ENCODE data around the gene ERC1.
"Not testable (repeated sequence)": the region's sequence is repeated elsewhere in the genome, so short reads cannot be mapped to it uniquely, and the experiment has no call there.

The ERC1 gene

DNA sequence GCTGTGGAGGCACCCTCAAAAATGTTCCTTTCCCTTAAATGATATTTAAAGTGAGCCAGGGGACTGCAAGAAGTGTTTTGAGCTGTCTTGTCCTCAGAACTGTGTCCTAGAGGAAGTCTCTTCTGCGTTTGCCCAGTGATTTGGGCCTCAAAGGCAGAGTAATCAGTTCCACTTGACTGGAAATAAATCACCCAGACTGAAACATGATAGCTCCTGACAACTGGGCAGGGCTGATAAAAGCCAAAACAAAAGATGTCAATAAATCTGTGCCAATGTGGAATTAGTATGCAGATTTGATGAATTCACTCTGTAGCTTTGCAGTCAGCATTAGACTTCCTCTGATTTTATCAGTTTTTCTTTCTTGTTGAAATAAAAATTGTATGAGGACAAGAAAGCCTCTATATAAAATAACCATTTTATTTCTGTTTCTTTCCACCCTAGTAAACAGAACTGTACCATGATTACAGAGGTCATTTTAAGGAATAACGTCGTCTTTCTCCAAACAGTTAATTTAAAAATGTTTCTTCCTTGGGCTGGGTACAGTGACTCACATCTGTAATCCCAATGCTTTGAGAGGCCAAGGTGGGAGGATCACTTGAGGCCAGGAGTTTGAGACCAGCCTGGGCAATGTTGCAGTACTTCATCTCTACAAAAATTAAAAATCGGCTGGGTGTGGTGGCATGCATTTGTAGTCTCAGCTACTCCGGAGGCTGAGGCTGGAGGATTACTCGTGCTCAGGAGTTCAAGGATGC, 180.8 kb downstream of the ERC1 start:
- Mint-ChIP-seq H3K4me3 (no peak overlapping the region), H3K27me3 (no peaks in the 10 kb centered on the region), H3K36me3 (peaks cover 18 to 23% of the 10 kb centered on the region in 2 donors), H3K27ac (no peak overlapping the region), H3K9me3 (no peaks in the 10 kb centered on the region), H3K4me1 (peaks cover 0 to 2% of the 10 kb centered on the region in 2 donors)
- DNase-seq: no peak
- ATAC-seq (replicated peaks): no peak

DNA sequence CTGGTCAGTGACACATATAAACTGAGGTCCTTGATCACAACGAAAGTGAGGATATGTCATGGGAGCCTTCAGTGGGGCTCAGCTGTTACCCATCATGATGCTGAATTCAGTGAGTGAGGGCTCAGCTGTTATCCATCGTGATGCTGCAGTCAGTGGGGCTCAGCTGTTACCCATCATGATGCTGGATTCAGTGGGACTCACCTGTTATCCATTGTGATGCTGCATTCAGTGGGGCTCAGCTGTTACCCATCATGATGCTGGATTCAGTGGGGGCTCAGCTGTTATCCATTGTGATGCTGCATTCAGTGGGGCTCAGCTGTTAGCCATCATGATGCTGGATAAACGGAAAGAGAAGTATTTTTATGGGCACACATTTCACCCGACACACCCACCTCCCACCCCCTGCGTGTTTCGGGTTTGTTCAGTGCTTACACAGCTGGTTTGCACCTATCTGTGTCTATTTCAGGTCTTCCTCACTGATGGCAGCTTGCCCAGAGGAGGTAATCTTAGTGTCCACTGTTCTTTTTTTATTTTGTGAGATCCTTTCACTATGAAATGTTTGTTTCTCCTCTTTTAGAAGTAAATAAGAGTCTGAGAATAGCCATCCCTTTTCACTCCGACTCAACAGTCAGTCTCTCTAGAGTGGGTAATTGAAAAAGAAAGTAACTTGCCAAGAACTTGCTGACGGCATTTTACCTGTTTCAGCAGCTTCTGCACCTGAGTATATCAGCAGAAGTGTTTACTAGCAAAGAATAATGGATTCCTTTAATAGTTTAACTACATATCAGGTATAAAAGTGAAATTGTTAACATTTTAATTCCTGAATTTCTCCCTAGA, 183.0 kb downstream of the ERC1 start:
- Mint-ChIP-seq H3K9me3 (no peaks in the 10 kb centered on the region), H3K27me3 (no peaks in the 10 kb centered on the region), H3K4me1 (peaks cover 0 to 2% of the 10 kb centered on the region in 2 donors), H3K36me3 (peaks cover 20 to 26% of the 10 kb centered on the region in 2 donors), H3K4me3 (no peak overlapping the region), H3K27ac (no peak overlapping the region)
- DNase-seq (no peak), ATAC-seq (replicated peaks) (no peak)

DNA sequence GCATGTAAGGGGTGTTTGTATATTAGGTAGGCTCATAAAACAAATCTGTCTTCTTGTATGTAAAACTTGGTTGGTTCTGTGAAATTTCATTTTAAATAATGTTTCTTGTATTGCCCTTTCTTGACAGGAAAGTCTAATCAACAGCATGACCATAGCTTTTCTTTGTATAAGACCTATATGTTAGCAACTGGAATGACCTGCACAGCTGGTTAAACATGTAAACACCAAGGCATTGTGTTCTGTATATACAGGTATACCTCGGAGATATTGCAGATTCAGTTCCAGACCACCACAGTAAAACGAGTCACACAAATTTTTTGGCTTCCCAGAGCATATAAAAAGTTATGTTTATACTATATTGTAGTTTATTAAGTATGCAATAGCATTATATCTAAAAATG, 183.6 kb downstream of the ERC1 start:
- Mint-ChIP-seq H3K4me3 (no peak overlapping the region), H3K9me3 (no peaks in the 10 kb centered on the region), H3K27me3 (no peaks in the 10 kb centered on the region), H3K36me3 (peaks cover 15 to 23% of the 10 kb centered on the region in 2 donors), H3K27ac (no peak overlapping the region), H3K4me1 (peaks cover 0 to 2% of the 10 kb centered on the region in 2 donors)
- DNase-seq: no peak
- ATAC-seq (replicated peaks): no peak

DNA sequence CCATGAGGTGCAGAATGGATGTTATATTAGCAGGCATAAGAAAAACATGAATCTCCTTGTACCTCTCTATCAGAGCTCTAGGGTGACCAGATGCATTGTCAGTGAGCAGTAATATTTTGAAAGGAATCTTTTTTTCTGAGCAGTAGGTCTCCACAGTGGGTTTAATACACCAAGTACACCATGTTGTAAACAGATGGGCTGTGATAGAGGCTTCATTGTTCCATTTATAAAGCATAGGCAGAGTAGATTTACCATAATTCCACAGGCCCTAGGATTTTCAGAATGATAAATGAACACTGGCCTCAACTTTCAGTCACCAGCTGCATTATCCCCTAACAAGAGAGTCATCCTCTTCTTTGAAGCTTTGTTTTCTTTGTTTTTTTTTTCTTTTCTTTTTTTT, 185.2 kb downstream of the ERC1 start:
- DNase-seq (no peak), ATAC-seq (replicated peaks) (no peak)
- Mint-ChIP-seq H3K4me3 (no peak overlapping the region), H3K9me3 (no peaks in the 10 kb centered on the region), H3K36me3 (peaks cover 15 to 28% of the 10 kb centered on the region in 2 donors), H3K27ac (no peak overlapping the region), H3K27me3 (no peaks in the 10 kb centered on the region), H3K4me1 (peaks cover 0 to 2% of the 10 kb centered on the region in 2 donors)

DNA sequence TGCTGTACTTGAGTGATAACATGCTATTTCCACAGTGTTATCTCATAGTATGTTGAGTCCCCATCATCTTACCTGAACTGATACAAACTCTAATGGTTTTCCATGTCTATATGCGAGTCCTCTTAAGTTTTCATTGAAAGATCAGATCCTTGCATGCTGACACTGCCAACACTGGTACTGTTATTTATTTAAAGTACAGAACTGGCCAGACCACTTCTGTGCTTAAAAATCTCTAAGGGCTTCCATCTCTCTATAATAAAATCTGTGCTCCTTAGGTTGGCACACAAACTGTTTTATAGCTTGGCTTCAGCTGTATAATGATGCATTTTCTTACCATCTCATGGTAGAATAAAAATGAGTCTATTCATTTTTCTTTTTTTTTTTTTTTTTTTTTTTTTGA, 188.1 kb downstream of the ERC1 start:
- ATAC-seq (replicated peaks) (no peak), DNase-seq (no peak)
- Mint-ChIP-seq H3K27me3 (no peaks in the 10 kb centered on the region), H3K36me3 (peaks cover 23 to 36% of the 10 kb centered on the region in 2 donors), H3K4me1 (peaks cover 0 to 2% of the 10 kb centered on the region in 2 donors), H3K4me3 (no peak overlapping the region), H3K27ac (no peak overlapping the region), H3K9me3 (no peaks in the 10 kb centered on the region)

DNA sequence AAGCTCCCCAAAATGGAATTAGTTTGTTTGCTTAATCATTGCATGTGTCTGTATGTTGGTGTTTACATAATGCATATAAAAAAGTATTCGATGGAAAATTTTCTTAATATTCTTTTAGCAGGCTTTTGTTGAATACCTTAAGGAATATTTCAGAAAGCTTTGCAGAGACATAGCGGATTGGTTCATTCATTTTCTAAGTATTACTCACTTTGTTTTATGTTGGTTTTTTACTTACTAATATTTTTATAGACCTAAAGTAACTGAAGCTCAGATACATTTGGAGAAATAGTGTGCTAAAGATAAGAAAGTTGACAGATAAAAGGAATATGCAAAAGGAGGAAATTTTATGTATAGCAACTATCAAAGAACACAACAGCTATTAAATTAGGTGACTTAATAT, 191.0 kb downstream of the ERC1 start:
- no peak for DNase-seq

DNA sequence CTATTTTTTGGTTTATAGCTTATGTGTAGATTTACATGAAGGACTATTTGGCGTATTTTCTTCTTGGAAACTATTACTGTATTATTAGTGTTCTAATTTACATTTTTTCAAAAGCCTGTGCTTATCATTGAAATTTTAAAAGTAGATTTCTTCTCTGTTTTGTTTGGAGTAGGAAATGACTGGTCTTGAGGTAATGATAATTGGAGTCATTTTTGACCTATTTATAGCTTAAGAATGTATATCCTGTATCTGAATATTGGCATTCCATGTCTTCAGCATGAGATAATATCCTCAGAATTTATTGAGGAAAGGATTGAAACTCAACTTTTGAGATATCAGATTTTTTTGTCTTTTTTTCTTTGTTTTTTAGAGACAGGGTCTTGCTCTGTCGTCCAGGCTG, 193.4 kb downstream of the ERC1 start:
- no peaks in the 10 kb centered on the region for H3K9me3 Mint-ChIP-seq
- H3K27me3 Mint-ChIP-seq: no peaks in the 10 kb centered on the region
- H3K36me3 Mint-ChIP-seq: peaks cover 14 to 46% of the 10 kb centered on the region in 2 donors
- H3K4me3 Mint-ChIP-seq: no peak overlapping the region
- ATAC-seq (replicated peaks) (no peak), DNase-seq (no peak)
- H3K4me1 Mint-ChIP-seq: peaks cover 2 to 11% of the 10 kb centered on the region in 2 donors
- no peak overlapping the region for H3K27ac Mint-ChIP-seq

More for the DNA sequence above, 191.0 kb downstream of the ERC1 start:
- no peak for ATAC-seq (replicated peaks)
- peaks cover 14 to 41% of the 10 kb centered on the region in 2 donors for H3K36me3 Mint-ChIP-seq
- H3K9me3 Mint-ChIP-seq: no peaks in the 10 kb centered on the region
- peaks cover 2 to 11% of the 10 kb centered on the region in 2 donors for H3K4me1 Mint-ChIP-seq
- H3K27me3 Mint-ChIP-seq: no peaks in the 10 kb centered on the region
- H3K27ac Mint-ChIP-seq: no peak overlapping the region
- no peak overlapping the region for H3K4me3 Mint-ChIP-seq

DNA sequence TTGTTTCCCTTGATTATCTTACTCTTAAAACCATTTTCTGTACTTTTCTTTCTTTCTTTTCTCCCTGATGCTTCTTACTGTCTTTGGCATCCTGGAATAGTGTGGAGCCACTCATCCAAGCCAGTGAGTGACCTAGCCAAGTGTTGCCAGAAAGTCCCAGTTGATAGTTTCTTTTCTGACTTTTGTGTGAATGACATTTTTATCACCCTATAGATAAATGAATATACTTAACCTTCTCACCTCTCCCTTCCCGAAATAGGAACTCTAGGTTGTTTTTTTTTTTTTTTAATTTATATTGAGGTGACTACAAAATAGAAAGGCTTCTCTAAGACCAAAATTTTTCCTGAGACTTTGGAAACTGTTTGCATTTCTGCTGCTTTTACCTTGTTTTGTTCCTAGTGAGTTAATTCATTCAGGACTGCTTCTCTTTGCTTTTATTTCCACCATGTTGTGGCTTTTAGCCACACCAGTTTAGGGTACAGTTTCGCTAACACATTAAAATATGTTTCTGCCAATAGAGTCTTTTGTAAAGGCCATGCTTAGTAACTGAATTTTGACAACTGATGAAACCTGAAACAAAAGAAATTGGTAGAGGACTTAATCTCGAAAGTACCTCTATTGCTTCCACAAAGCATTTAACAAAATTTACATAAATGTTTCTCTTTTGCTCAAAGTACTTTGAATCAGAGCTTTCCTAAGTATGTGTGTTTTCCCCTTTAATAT, 194.6 kb downstream of the ERC1 start:
- peak overlapping the region in 1 of 2 donors; percentile 22 for H3K4me3 Mint-ChIP-seq
- ATAC-seq (replicated peaks): no peak
- peaks cover 2 to 11% of the 10 kb centered on the region in 2 donors for H3K4me1 Mint-ChIP-seq
- H3K36me3 Mint-ChIP-seq: peaks cover 17 to 47% of the 10 kb centered on the region in 2 donors
- H3K27ac Mint-ChIP-seq: peak overlapping the region; percentile 11
- no peak for DNase-seq
- H3K27me3 Mint-ChIP-seq: no peaks in the 10 kb centered on the region
- H3K9me3 Mint-ChIP-seq: no peaks in the 10 kb centered on the region

DNA sequence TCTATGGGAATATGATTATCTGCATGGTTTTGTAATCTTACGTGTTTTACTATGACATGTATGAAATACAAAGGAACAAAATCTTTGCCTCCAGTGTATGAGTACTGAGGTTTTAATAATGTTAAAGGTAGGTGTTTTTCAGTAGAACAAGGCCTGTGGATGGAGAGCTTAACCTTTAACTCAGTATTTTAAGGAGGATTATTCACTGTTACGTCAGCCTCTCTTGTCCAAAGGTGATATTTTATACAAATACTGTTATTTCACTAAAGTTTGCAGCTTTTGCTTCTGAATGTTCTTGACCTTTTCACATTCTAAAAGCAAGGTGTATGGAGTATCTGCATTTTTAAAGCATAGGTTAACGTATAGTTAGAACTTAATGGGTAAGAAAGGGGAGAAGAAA, 195.3 kb downstream of the ERC1 start:
- H3K4me3 Mint-ChIP-seq: no peak overlapping the region
- no peak for ATAC-seq (replicated peaks)
- peaks cover 20 to 46% of the 10 kb centered on the region in 2 donors for H3K36me3 Mint-ChIP-seq

DNA sequence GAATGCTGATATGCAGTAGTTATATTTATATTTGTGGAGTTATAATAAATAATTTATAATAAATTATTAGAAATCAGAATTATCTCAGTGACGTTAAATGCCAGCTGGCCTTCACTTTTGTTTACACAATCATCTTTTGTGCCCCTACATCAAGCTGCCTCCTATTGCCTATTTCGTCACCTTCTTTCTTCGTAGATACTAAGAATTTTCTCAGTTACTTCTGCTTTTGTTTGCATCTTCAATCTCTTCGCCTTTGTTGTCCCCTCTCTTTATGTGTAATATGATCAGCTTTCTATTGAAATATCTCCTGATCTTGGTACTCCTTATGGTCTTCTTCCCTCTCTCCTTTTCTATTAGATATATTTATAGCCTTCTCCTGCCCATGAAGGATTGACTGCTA, 197.0 kb downstream of the ERC1 start:
- H3K9me3 Mint-ChIP-seq: no peaks in the 10 kb centered on the region
- ATAC-seq (replicated peaks) (no peak), DNase-seq (no peak)
- H3K4me1 Mint-ChIP-seq: peaks cover 6 to 21% of the 10 kb centered on the region in 2 donors
- no peak overlapping the region for H3K27ac Mint-ChIP-seq
- H3K36me3 Mint-ChIP-seq: peaks cover 22 to 51% of the 10 kb centered on the region in 2 donors
- H3K27me3 Mint-ChIP-seq: no peaks in the 10 kb centered on the region
- no peak overlapping the region for H3K4me3 Mint-ChIP-seq

More for the DNA sequence above, 195.3 kb downstream of the ERC1 start:
- H3K27ac Mint-ChIP-seq: no peak overlapping the region
- peaks cover 2 to 11% of the 10 kb centered on the region in 2 donors for H3K4me1 Mint-ChIP-seq
- H3K27me3 Mint-ChIP-seq: no peaks in the 10 kb centered on the region
- DNase-seq: no peak
- H3K9me3 Mint-ChIP-seq: no peaks in the 10 kb centered on the region

DNA sequence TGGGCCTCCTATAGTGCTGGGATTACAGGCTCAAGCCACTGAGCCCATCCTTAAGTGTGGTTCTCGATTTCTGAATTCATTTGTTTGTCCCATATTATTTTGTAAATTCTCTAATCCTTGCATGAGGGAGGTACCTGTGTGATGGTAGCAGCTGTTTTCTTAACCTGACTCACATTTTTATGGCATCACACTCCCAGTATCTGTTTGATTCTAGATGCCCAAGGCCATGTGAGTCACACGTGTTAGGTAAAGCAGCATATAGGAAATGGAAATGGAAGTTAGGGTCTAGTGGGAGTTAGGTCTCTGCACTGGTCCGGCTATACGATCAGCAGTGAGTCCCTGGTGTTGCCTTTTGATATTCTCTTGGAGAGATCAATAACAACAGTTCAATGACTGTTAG, 198.1 kb downstream of the ERC1 start:
- Mint-ChIP-seq H3K36me3 (peaks cover 18 to 48% of the 10 kb centered on the region in 2 donors), H3K27ac (no peak overlapping the region), H3K27me3 (no peaks in the 10 kb centered on the region), H3K9me3 (no peaks in the 10 kb centered on the region), H3K4me1 (peaks cover 6 to 21% of the 10 kb centered on the region in 2 donors), H3K4me3 (no peak overlapping the region)
- DNase-seq: no peak
- ATAC-seq (replicated peaks): no peak

DNA sequence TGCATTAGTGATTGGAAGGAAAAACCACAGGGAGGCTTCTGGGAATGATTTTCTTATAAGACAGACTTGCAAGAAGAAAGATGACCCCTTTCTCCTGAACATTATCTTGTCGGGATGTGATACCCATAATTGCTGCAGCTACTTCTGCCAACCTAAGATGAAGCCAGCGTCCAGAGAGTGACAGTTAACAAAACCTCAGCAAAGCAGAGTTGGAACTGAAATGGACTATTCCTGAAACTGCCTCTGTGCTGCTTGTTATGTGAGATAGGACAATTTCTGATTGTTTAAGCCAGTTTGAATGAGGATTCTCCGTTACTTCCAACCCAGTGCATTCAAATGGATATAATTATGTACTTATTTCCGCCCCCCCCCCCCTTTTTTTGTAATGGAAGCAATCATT, 204.5 kb downstream of the ERC1 start:
- no peak for ATAC-seq (replicated peaks)
- no peak for DNase-seq
- Mint-ChIP-seq H3K27me3 (no peaks in the 10 kb centered on the region), H3K4me1 (peaks cover 4 to 10% of the 10 kb centered on the region in 2 donors), H3K27ac (no peak overlapping the region), H3K36me3 (peaks cover 43 to 49% of the 10 kb centered on the region in 2 donors), H3K9me3 (no peaks in the 10 kb centered on the region), H3K4me3 (no peak overlapping the region)

DNA sequence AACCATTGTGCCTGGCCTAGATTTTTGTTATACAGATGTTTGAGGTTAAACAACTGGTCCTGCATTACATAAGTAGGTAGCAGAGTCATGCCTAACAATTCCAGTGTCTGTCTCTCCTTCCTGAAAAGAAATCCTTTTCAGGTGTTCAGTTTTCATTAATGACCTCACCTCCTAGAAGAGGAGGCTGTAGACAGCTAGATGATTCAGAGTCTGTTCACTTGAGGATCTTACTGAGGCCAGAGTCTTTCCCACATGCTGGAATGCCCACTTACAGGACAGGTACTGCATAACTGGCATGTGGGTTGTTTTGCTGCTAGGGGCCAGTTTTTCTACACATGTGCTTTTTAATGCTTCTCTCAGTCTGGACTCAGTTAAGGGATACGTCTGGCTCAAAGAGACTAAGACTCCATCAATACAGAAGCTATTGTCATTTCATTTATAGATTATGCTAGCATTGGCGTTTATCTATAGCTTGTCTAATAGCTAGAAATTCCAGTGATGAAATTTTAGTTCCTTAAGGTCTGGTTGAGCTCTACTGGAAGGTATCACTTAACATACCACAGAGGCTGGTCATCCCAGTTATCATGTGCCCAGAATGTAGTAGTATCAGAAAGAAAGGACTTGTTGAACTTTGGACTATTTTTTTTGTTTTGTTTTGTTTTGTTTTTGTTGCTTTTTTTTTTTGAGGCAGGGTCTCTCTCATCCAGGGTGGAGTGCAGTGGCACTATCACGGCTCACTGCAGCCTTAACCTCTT, 206.4 kb downstream of the ERC1 start:
- Mint-ChIP-seq H3K27me3 (no peaks in the 10 kb centered on the region), H3K9me3 (no peaks in the 10 kb centered on the region), H3K4me3 (no peak overlapping the region), H3K27ac (no peak overlapping the region), H3K4me1 (peaks cover 3 to 12% of the 10 kb centered on the region in 2 donors), H3K36me3 (peaks cover 35 to 42% of the 10 kb centered on the region in 2 donors)
- ATAC-seq (replicated peaks) (no peak), DNase-seq (no peak)

DNA sequence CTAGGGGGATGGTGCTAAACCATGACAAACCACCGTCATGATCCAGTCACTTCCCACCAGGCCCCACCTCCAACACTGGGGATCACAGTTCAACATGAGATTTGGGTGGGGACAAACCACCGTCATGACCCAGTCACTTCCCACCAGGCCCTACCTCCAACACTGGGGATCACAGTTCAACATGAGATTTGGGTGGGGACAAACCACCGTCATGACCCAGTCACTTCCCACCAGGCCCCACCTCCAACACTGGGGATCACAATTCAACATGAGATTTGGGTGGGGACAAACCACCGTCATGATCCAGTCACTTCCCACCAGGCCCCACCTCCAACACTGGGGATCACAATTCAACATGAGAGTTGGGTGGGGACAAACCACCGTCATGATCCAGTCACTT, 207.8 kb downstream of the ERC1 start:
- DNase-seq; H3K27me3 Mint-ChIP-seq; ATAC-seq (replicated peaks); H3K9me3 Mint-ChIP-seq; H3K27ac Mint-ChIP-seq; H3K4me3 Mint-ChIP-seq: not testable (repeated sequence)
- Mint-ChIP-seq H3K36me3 (peaks cover 35 to 40% of the 10 kb centered on the region in 2 donors), H3K4me1 (peaks cover 10% of the 10 kb centered on the region in 2 donors)

All from stimulated activated naive B cell treated with anti-CD40 and anti-IgM and Interleukin-4, amounts not matched to agents 10 μg/mL and 1 μg/mL and 100 μg/mL, for 72 hours (primary cell).